Measurements from ENCODE around the gene GAS7.

GAS7 gene

DNA sequence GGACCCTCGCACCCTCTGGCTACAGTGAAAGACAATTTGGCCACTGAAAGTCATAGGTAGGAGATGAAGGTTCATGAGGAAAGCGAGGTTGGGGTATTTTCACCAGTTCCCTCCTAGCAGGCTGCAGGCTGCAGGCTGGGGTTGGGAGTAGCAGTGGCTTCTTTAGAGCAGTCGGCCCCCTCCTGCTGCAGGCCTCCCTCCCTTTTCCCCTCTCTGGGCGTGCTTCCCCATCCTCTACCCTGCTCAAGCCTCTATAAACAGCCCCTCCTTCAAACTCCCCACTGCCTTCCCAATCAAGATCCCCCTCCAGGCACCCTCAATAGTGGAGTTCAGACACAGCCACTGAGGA, 41.8 kb downstream of the GAS7 start:
- no peak for DNase-seq (ENCODE audit: low read depth in 2 of 2)
- H3K4me3 ChIP-seq (replicated peaks in 1 of 2; ENCODE audit: low read depth in 2 of 2, low read length in 2 of 2): no peak overlapping the region
- TF ChIP-seq, protein P1, sequence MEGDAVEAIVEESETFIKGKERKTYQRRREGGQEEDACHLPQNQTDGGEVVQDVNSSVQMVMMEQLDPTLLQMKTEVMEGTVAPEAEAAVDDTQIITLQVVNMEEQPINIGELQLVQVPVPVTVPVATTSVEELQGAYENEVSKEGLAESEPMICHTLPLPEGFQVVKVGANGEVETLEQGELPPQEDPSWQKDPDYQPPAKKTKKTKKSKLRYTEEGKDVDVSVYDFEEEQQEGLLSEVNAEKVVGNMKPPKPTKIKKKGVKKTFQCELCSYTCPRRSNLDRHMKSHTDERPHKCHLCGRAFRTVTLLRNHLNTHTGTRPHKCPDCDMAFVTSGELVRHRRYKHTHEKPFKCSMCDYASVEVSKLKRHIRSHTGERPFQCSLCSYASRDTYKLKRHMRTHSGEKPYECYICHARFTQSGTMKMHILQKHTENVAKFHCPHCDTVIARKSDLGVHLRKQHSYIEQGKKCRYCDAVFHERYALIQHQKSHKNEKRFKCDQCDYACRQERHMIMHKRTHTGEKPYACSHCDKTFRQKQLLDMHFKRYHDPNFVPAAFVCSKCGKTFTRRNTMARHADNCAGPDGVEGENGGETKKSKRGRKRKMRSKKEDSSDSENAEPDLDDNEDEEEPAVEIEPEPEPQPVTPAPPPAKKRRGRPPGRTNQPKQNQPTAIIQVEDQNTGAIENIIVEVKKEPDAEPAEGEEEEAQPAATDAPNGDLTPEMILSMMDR (IDR thresholded peaks at IDR 0.05; ENCODE audit: low read depth, low read length): no peak

DNA sequence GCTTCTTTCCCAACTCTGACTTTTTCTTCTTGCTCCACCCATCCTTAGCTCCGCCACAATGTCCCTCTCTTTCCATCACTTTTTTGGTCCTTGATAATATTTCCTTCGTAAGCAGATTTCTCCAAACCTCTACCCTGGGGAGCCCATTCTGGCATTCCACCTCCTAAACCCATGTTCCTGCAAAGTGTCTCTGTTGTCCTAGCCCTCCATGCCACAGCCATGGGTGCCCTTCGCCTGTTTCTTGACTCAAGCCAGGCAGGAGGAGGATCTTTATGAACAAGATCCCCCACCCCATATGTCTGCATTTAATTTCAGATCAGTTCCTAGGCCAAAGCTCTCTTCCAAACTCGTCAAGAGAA, 42.4 kb downstream of the GAS7 start:
- no peak for DNase-seq (ENCODE audit: low read depth in 2 of 2)
- TF ChIP-seq, protein P1 (IDR thresholded peaks at IDR 0.05; ENCODE audit: low read depth, low read length): no peak
- H3K4me3 ChIP-seq (replicated peaks in 1 of 2; ENCODE audit: low read depth in 2 of 2, low read length in 2 of 2): no peak overlapping the region

DNA sequence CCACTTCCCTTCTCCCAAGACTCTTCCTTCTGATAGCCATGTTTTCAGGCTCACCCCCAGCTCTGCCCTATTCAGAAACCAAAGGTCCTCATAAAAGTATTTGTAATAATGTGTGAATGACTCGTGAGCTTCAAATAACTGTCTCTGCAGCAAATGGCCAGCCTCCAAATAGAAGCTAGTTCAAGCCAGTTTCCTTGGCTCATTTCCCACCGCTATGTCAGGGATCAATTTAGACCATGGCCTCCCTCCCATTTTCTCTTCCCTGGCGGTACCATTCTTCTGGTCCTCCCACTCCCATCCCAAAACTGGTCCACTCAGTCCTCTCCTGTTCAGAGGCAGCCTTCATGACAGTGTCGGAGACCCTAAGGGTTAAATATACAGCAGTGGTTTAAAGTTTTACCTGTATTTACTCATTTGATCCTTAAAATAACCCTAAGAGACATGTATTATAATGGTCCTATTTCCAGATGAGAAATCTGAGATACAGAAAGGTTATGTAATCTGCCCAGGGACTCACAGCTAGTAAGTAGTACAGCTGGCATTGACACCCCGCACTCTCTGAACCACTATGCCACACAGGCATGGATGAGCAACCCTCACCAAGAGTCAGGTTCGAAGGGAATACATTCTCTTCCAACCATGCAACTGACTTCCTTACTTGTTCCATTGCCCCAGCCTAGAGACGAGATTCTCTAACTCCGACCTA, 42.9 kb downstream of the GAS7 start:
- no peak overlapping the region for H3K4me3 ChIP-seq (replicated peaks in 1 of 2; ENCODE audit: low read depth in 2 of 2, low read length in 2 of 2)
- DNase-seq (ENCODE audit: low read depth in 2 of 2): peak in 1 of 2 donors; percentile 54
- TF ChIP-seq, protein P1 (IDR thresholded peaks at IDR 0.05; ENCODE audit: low read depth, low read length): no peak

DNA sequence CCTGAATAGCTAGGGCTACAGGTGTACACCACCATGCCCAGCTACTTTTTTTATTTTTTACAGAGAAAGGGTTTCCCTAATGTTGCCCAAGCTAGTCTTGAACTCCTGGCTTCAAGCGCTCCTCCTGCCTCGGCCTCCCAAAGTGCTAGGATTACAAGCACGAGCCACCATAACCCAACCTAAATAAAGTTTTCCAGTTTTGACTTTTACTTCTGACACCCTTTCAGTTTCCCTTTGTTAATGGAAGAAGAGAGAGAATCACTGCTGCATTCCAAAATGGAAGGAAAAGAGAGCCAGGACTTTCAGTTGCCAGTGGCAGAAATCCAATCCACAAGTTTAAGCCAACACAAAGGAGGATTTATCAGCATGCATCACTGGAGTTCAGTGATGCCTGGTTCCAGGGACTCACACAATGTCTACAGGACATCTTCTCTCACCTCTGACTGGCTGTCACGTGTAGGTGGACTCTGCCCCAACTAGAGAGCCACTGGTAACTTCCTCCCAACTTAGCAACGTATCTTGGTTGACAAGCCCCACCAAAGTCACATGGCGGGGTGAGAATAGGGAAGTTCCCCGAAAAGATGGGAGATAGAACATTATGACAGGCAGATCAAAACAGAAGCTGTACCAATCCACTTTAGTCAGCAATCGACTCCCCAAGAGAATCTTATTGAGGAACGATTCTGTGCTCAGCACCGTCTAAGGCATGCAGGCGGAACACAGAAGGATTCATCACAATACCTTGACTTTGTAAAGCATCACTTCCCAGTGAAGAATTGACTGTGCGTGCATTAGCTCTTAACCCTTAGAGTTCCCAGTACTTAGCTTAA, 46.5 kb downstream of the GAS7 start:
- TF ChIP-seq, protein P1 (IDR thresholded peaks at IDR 0.05; ENCODE audit: low read depth, low read length): no peak
- peak in 1 of 2 donors; percentile 34 for DNase-seq (ENCODE audit: low read depth in 2 of 2)
- H3K4me3 ChIP-seq (replicated peaks in 1 of 2; ENCODE audit: low read depth in 2 of 2, low read length in 2 of 2): no peak overlapping the region

DNA sequence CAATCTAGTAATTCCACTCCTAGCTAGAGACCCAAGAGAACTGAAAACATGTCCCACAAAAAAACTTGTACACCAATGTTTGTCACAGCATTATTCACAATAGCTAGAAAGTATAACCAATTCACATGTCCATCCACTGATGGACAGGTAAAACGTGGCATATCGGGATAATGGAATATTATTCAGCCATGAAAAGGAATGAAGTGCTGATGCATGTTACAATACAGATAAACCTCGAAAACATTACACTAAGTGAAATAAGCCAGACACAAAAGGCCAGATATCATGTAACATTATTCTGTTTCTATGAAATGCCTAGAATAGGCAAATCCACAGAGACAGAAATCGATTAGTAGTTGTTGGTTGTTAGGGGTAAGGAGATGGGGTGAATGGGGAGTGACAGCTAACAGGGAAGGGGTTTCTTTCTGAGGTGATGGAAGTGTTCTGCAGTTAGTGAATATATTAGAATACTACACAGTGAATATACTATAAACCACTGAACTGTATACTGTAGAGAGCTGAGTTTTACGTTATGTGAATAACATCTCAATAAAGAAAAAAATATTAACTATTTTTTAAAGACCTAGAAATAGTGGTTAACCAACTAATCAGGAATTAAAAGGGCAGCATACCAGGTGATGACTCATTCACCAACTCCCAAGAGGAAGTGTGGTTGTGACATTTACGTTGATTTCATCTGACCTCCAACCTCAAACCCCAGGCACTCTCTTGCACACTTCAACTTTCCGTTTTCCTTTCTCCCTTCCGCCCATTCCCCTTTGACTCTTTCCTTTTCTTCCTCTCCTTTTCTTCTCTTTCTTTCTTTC, 48.6 kb downstream of the GAS7 start:
- H3K4me3 ChIP-seq (replicated peaks in 1 of 2; ENCODE audit: low read depth in 2 of 2, low read length in 2 of 2): no peak overlapping the region
- TF ChIP-seq, protein P1 (IDR thresholded peaks at IDR 0.05; ENCODE audit: low read depth, low read length): no peak
- DNase-seq (ENCODE audit: low read depth in 2 of 2): peak; percentile 60 to 88

DNA sequence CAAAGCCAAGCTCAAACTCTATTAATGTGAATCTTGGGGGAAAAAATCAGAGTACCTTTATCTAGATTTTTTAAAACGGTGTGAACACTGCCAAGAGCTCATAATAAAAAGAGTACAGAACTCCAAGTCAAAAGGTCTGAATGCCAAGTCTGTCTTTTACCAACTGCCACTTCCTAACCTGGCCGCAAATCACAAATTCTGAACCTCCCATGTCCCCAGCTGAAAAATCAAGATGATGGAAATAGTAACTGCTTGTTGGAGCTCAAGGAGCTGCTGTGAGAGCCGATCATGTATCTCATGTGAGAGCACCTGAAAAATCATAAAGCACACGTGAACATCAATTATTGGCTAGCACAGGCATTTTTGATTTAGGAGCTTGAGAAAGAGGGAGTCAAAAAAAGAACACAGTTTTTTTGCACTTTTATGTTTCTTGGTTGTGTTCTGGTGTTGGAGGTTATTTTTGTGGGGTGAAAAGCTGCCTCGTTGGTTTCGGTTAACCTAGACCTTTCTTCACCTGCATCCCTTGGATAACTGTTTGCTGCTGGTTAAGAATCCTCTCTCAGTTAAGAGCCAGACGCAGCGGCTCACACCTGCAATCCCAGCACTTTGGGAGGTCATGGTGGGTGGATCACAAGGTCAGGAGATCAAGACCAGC, 50.5 kb downstream of the GAS7 start:
- no peak for DNase-seq (ENCODE audit: low read depth in 2 of 2)
- TF ChIP-seq, protein P1 (IDR thresholded peaks at IDR 0.05; ENCODE audit: low read depth, low read length): no peak

More for the DNA sequence above, 50.5 kb downstream of the GAS7 start:
- no peak overlapping the region for H3K4me3 ChIP-seq (replicated peaks in 1 of 2; ENCODE audit: low read depth in 2 of 2, low read length in 2 of 2)
